HG03159 (cell line): ENCODE measurements around the gene SLC44A3.

Source experiments
- ATAC-seq: cut with Tn5 transposase; IDR thresholded peaks from one replicate; pipeline ENCODE4 v1.9.1; 2021; ENCODE audit warnings: mild to moderate bottlenecking, moderate library complexity; ENCODE audit not compliant: unreplicated experiment

The SLC44A3 gene

GRCh38 chr1:94801919-94802546 is 18.1 kb upstream of the SLC44A3 start:
- ATAC-seq = peak; percentile 65

GRCh38 chr1:94803106-94803505 is 17.1 kb upstream of the SLC44A3 start:
- no peak for ATAC-seq

GRCh38 chr1:94803517-94804441 is 16.4 kb upstream of the SLC44A3 start:
- ATAC-seq = no peak

GRCh38 chr1:94804442-94804837 is 15.7 kb upstream of the SLC44A3 start:
- no peak for ATAC-seq

- no peak for ATAC-seq
Measured at GRCh38 chr1:94805912-94806311, 14.2 kb upstream of the SLC44A3 start.

- no peak for ATAC-seq
Measured at GRCh38 chr1:94806441-94806871, 13.7 kb upstream of the SLC44A3 start.

GRCh38 chr1:94807742-94808491 is 12.2 kb upstream of the SLC44A3 start:
- no peak for ATAC-seq

GRCh38 chr1:94808669-94809068 is 11.5 kb upstream of the SLC44A3 start:
- no peak for ATAC-seq

- ATAC-seq = no peak
Measured at GRCh38 chr1:94812985-94813384, 7.2 kb upstream of the SLC44A3 start.

- ATAC-seq = no peak
Measured at GRCh38 chr1:94816030-94816429, 4.1 kb upstream of the SLC44A3 start.

- ATAC-seq = no peak
Measured at GRCh38 chr1:94817712-94818111, 2.4 kb upstream of the SLC44A3 start.

GRCh38 chr1:94819238-94819944 is 766 bp upstream of the SLC44A3 start:
- no peak for ATAC-seq

- no peak for ATAC-seq
Measured at GRCh38 chr1:94820936-94821335, 779 bp downstream of the SLC44A3 start.

GRCh38 chr1:94821636-94822305 is 1.6 kb downstream of the SLC44A3 start:
- no peak for ATAC-seq

- ATAC-seq = no peak
Measured at GRCh38 chr1:94823116-94823515, 3.0 kb downstream of the SLC44A3 start.

GRCh38 chr1:94825936-94826335 is 5.8 kb downstream of the SLC44A3 start:
- no peak for ATAC-seq

GRCh38 chr1:94827434-94827833 is 7.3 kb downstream of the SLC44A3 start:
- ATAC-seq = no peak

- no peak for ATAC-seq
Measured at GRCh38 chr1:94828251-94828650, 8.1 kb downstream of the SLC44A3 start.

- no peak for ATAC-seq
Measured at GRCh38 chr1:94831641-94832040, 11.5 kb downstream of the SLC44A3 start.

GRCh38 chr1:94832446-94832845 is 12.3 kb downstream of the SLC44A3 start:
- ATAC-seq = no peak
